ENCODE results near the gene HNRNPLL. TPM values are rescaled to one million over a fixed set of nuclear protein-coding genes. Genes with fewer than 3 reads are reported as not detected.

HNRNPLL gene
- total and polyA plus RNA-seq, 11 donors = 6.9 to 33.2 (median 23.2) TPM

GRCh38 chr2:38532366-38532765 is 70.4 kb downstream of the HNRNPLL start:
- H3K27ac ChIP-seq = peak overlapping the region in 1 of 12 donors; percentile 84

GRCh38 chr2:38529208-38529607 is 73.5 kb downstream of the HNRNPLL start:
- intact Hi-C loops (cut with DNase I) = no loop called here
- no peaks in the 10 kb centered on the region for H3K9me3 ChIP-seq
- H3K4me1 ChIP-seq = peaks cover 0 to 3% (median 0%) of the 10 kb centered on the region in 12 donors
- ATAC-seq (no peak), DNase-seq (no peak)
- WGBS, 4 donors = 86 to 93% (median 87%) methylated on average over 11 to 14 of the region's 14 CpGs
- H3K4me3 ChIP-seq = no peak overlapping the region
- H3K27ac ChIP-seq = no peak overlapping the region
- no peak for TF ChIP-seq POLR2A (IDR thresholded peaks at IDR 0.05)
- TF ChIP-seq, protein P1, sequence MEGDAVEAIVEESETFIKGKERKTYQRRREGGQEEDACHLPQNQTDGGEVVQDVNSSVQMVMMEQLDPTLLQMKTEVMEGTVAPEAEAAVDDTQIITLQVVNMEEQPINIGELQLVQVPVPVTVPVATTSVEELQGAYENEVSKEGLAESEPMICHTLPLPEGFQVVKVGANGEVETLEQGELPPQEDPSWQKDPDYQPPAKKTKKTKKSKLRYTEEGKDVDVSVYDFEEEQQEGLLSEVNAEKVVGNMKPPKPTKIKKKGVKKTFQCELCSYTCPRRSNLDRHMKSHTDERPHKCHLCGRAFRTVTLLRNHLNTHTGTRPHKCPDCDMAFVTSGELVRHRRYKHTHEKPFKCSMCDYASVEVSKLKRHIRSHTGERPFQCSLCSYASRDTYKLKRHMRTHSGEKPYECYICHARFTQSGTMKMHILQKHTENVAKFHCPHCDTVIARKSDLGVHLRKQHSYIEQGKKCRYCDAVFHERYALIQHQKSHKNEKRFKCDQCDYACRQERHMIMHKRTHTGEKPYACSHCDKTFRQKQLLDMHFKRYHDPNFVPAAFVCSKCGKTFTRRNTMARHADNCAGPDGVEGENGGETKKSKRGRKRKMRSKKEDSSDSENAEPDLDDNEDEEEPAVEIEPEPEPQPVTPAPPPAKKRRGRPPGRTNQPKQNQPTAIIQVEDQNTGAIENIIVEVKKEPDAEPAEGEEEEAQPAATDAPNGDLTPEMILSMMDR (IDR thresholded peaks at IDR 0.05) = no peak
- no peaks in the 10 kb centered on the region for H3K36me3 ChIP-seq
- H3K27me3 ChIP-seq = peaks cover 0 to 10% (median 0%) of the 10 kb centered on the region in 9 donors

More at GRCh38 chr2:38532366-38532765, 70.4 kb downstream of the HNRNPLL start:
- no peaks in the 10 kb centered on the region for H3K36me3 ChIP-seq
- 82 to 91% (median 86%) methylated on average over 2 of the region's 2 CpGs for WGBS, 4 donors
- H3K4me1 ChIP-seq = peaks cover 0 to 14% (median 0%) of the 10 kb centered on the region in 12 donors
- DNase-seq = no peak
- no peak overlapping the region for H3K4me3 ChIP-seq
- no peaks in the 10 kb centered on the region for H3K9me3 ChIP-seq
- intact Hi-C loops (cut with DNase I) = loop anchor here in 2 of 10 donors (2.0 to 5.0 kb wide), 2 partner anchors 200 to 202 kb away; no protein-coding TSS in a partner anchor
- TF ChIP-seq, protein P1 (IDR thresholded peaks at IDR 0.05) = no peak
- TF ChIP-seq POLR2A (IDR thresholded peaks at IDR 0.05) = no peak
- ATAC-seq = no peak
- H3K27me3 ChIP-seq = peaks cover 0 to 10% (median 0%) of the 10 kb centered on the region in 9 donors

DNA sequence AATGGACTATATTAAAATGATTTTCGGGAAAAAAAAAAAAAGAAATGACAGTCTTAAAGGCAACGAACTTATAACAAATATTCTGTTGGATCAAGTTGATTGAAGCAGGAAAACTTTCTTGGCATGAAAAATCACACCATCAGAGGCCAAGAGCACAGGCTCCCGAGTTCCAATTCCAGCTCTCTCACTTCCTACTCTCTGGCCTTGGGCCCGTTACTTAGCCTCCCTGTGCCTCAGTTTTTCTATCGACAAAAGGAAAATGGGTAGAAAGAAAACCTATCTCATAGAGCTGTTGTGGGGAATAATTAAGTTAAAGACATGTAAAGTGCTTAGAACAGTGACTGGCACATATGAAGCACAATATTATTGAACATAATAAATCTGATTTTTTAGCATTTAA is 74.2 kb downstream of the HNRNPLL start:
- Histone ChIP-seq H3K4me1 (peaks cover 0 to 3% (median 0%) of the 10 kb centered on the region in 12 donors), H3K27me3 (peaks cover 0 to 10% (median 0%) of the 10 kb centered on the region in 9 donors), H3K9me3 (no peaks in the 10 kb centered on the region), H3K4me3 (peak overlapping the region in 10 of 12 donors; percentile 36 to 59 (median 48)), H3K36me3 (no peaks in the 10 kb centered on the region), H3K27ac (peak overlapping the region in 2 of 12 donors; percentile 26 to 77)
- intact Hi-C loops (cut with DNase I) = no loop called here
- ATAC-seq (no peak), DNase-seq (no peak)
- TF ChIP-seq, protein P1 (IDR thresholded peaks at IDR 0.05) = no peak
- TF ChIP-seq POLR2A (IDR thresholded peaks at IDR 0.05) = no peak
- 54 to 60% (median 56%) methylated on average over 5 of the region's 5 CpGs for WGBS, 4 donors

GRCh38 chr2:38528008-38528442 is 74.7 kb downstream of the HNRNPLL start:
- 2 to 3% (median 3%) methylated on average over 24 to 27 of the region's 27 CpGs for WGBS, 4 donors
- Histone ChIP-seq H3K9me3 (no peaks in the 10 kb centered on the region), H3K4me1 (peaks cover 0 to 3% (median 0%) of the 10 kb centered on the region in 12 donors), H3K27ac (peak overlapping the region in 5 of 12 donors; percentile 26 to 77 (median 44)), H3K27me3 (peaks cover 0 to 10% (median 0%) of the 10 kb centered on the region in 9 donors), H3K36me3 (no peaks in the 10 kb centered on the region), H3K4me3 (peak overlapping the region in 11 of 12 donors; percentile 21 to 59 (median 47))
- TF ChIP-seq, protein P1 (IDR thresholded peaks at IDR 0.05) = peak in 3 of 12 donors; percentile 5 to 25 (median 19)
- no peak for TF ChIP-seq POLR2A (IDR thresholded peaks at IDR 0.05)
- ATAC-seq = peak; percentile 24 to 84 (median 68)
- intact Hi-C loops (cut with DNase I) = no loop called here
- DNase-seq = peak in 4 of 5 donors; percentile 27 to 75 (median 40)

All from heart left ventricle (tissue), 16 donors.